ENCODE measurements around the gene ATG101.

GRCh38 chr12:52053536-52054209 lies 16.1 kb upstream of the ATG101 start:
- TF ChIP-seq GATA3 (IDR thresholded peaks at IDR 0.05; ENCODE audit: low read depth, low read length) (no peak), GATA2 (IDR thresholded peaks at IDR 0.05; ENCODE audit: low read depth, low read length) (no peak)
